SK-N-MC (cell line): Measurements from ENCODE around the gene ZFTA.

Experiments
- EZH2 ChIP-seq: fragments of 200-600 bp; sonication (generic); IDR thresholded peaks from one replicate; pipeline ENCODE4 v1.6.1; 2017; ENCODE audit warnings: antibody characterized with exemption
- POLR2AphosphoS5 ChIP-seq: IDR thresholded peaks from 2 replicates; pipeline ENCODE4 v1.6.1; 2012; ENCODE audit warnings: mild to moderate bottlenecking, low read depth, low read length, borderline replicate concordance

- TF ChIP-seq EZH2 = no peak
- no peak for TF ChIP-seq POLR2AphosphoS5
Measured at GRCh38 chr11:63720611-63721010, 48.0 kb downstream of the ZFTA start.
